Stimulated activated CD8-positive, alpha-beta memory T cell treated with anti-CD3 and anti-CD28 coated beads, Interleukin-12 subunit alpha, Interleukin-12 subunit beta, amount 100 ng/mL, for 4 hours (primary cell): ENCODE data around the gene ARID4B.

Experiments
- DNase-seq: peaks from one replicate; pipeline ENCODE4 v3.0.0-alpha.2; 2020; ENCODE audit warnings: low read depth

Gene ARID4B

GRCh38 chr1:235127203-235127602 is 200.8 kb downstream of the ARID4B start:
- no peak for DNase-seq

DNA sequence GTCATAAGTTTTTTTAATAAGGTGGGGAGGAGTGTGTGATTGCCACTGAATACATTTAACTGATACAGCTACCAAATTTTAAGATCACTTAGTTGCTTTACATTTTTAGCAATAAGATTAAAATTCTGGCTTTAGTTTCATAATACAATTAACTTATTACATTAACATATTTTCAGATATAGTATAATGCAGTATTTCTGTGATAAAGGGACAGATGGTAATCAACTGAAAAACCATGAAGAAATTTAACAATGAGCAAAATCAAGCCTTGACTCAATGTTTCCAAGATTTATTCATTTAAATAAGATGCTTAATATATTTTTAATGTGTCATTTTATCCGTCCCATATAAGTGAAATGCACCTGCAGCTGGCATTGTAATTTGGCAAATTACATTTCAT is 203.3 kb downstream of the ARID4B start:
- DNase-seq, result no peak

- DNase-seq, result no peak
Observed at GRCh38 chr1:235124111-235124510, 203.9 kb downstream of the ARID4B start.

- no peak for DNase-seq
Observed at GRCh38 chr1:235122348-235122747, 205.6 kb downstream of the ARID4B start.
